Liver (tissue), 9 donors: ENCODE results near the gene COG4. TPM values are rescaled to one million over a fixed set of nuclear protein-coding genes. Genes with fewer than 3 reads are reported as not detected.

ENCODE experiments used
- DNase-seq: peaks from one replicate; pipeline ENCODE4 v3.0.0-alpha.2; 2017; ENCODE audit warnings: low spot score
- H3K27ac ChIP-seq, 2 donors: one replicate each; pipeline ENCODE4 v1.7.0; 2013; ENCODE audit warnings: inconsistent platforms in 2 of 2, low read length in 2 of 2, control low read depth in 1 of 2, low read depth in 1 of 2, mild to moderate bottlenecking in 1 of 2
- H3K27me3 ChIP-seq, 4 donors: one replicate each; pipeline versions ENCODE4 v1.6.1 to v1.7.0; 2013; ENCODE audit warnings: low read length in 3 of 4, inconsistent platforms in 1 of 4, mild to moderate bottlenecking in 1 of 4, moderate library complexity in 1 of 4; ENCODE audit not compliant: control insufficient read depth in 4 of 4, insufficient read depth in 4 of 4
- H3K36me3 ChIP-seq, 4 donors: one replicate each; pipeline versions ENCODE4 v1.6.1 to v1.7.0; 2013; ENCODE audit warnings: low read length in 3 of 4, mild to moderate bottlenecking in 3 of 4, low read depth in 1 of 4, moderate library complexity in 1 of 4; ENCODE audit not compliant: control insufficient read depth in 4 of 4, insufficient read depth in 3 of 4
- H3K4me1 ChIP-seq, 4 donors: one replicate each; pipeline versions ENCODE4 v1.6.1 to v1.7.0; 2013; ENCODE audit warnings: low read length in 3 of 4, mild to moderate bottlenecking in 3 of 4, moderate library complexity in 1 of 4; ENCODE audit not compliant: control insufficient read depth in 4 of 4, insufficient read depth in 4 of 4
- H3K4me3 ChIP-seq, 3 donors: one replicate each; pipeline versions ENCODE4 v1.6.1 to v1.7.0; 2013; ENCODE audit warnings: low read length in 3 of 3, control low read depth in 1 of 3, low read depth in 1 of 3, mild to moderate bottlenecking in 1 of 3
- H3K9ac ChIP-seq, 2 donors: one replicate each; pipeline ENCODE4 v1.7.0; 2013; ENCODE audit warnings: low read length in 2 of 2, mild to moderate bottlenecking in 2 of 2, moderate library complexity in 2 of 2, control low read depth in 1 of 2, low read depth in 1 of 2
- H3K9me3 ChIP-seq, 4 donors: one replicate each; pipeline versions ENCODE4 v1.6.1 to v1.7.0; 2013; ENCODE audit warnings: low read length in 3 of 4; ENCODE audit not compliant: control insufficient read depth in 4 of 4
- EGR1 ChIP-seq, 2 donors: IDR thresholded peaks; 2 replicates each; pipeline ENCODE4 v1.6.1; 2016 to 2018; ENCODE audit warnings: antibody characterized with exemption in 2 of 2, low read depth in 2 of 2
- FOXA1 ChIP-seq: IDR thresholded peaks from 2 replicates; pipeline ENCODE4 v1.6.1; 2016; ENCODE audit warnings: antibody characterized with exemption
- FOXA2 ChIP-seq: IDR thresholded peaks from 2 replicates; pipeline ENCODE4 v1.6.1; 2016; ENCODE audit warnings: antibody characterized with exemption
- GABPA ChIP-seq, 2 donors: IDR thresholded peaks in 1 of 2; conservative IDR thresholded peaks in 1 of 2; 2 replicates each; pipeline ENCODE4 v1.6.1; 2016; ENCODE audit warnings: antibody characterized with exemption in 2 of 2, mild to moderate bottlenecking in 1 of 2, moderate library complexity in 1 of 2
- HNF4A ChIP-seq, 2 donors: conservative IDR thresholded peaks; 2 replicates each; pipeline ENCODE4 v1.6.1; 2016; ENCODE audit warnings: antibody characterized with exemption in 2 of 2, mild to moderate bottlenecking in 2 of 2
- HNF4G ChIP-seq: IDR thresholded peaks from 2 replicates; pipeline ENCODE4 v1.6.1; 2016; ENCODE audit warnings: antibody characterized with exemption
- JUND ChIP-seq, 2 donors: IDR thresholded peaks; 2 replicates each; pipeline ENCODE4 v1.6.1; 2016; ENCODE audit warnings: antibody characterized with exemption in 2 of 2
- MAX ChIP-seq: IDR thresholded peaks from 2 replicates; pipeline ENCODE4 v1.6.1; 2016; ENCODE audit warnings: antibody characterized with exemption
- NR2F2 ChIP-seq: IDR thresholded peaks from 2 replicates; pipeline ENCODE4 v1.6.1; 2016; ENCODE audit warnings: antibody characterized with exemption
- RAD21 ChIP-seq, 2 donors: IDR thresholded peaks; 2 replicates each; pipeline ENCODE4 v1.6.1; 2016; ENCODE audit warnings: antibody characterized with exemption in 2 of 2, mild to moderate bottlenecking in 2 of 2
- REST ChIP-seq: IDR thresholded peaks from 2 replicates; pipeline ENCODE4 v1.6.1; 2016; ENCODE audit warnings: antibody characterized with exemption, mild to moderate bottlenecking
- RXRA ChIP-seq, 2 donors: IDR thresholded peaks; 2 replicates each; pipeline ENCODE4 v1.6.1; 2017 to 2018; ENCODE audit warnings: antibody characterized with exemption in 2 of 2, mild to moderate bottlenecking in 1 of 2
- SP1 ChIP-seq: IDR thresholded peaks from 2 replicates; pipeline ENCODE4 v1.6.1; 2018; ENCODE audit warnings: antibody characterized with exemption, mild to moderate bottlenecking
- TAF1 ChIP-seq: conservative IDR thresholded peaks from 2 replicates; pipeline ENCODE4 v1.6.1; 2016; ENCODE audit warnings: antibody characterized with exemption, mild to moderate bottlenecking
- YY1 ChIP-seq: IDR thresholded peaks from 2 replicates; pipeline ENCODE4 v1.6.1; 2016; ENCODE audit warnings: antibody characterized with exemption, mild to moderate bottlenecking
- ZBTB33 ChIP-seq: IDR thresholded peaks from 2 replicates; pipeline ENCODE4 v1.6.1; 2016; ENCODE audit warnings: antibody characterized with exemption
- WGBS: extraction: QIAGEN DNeasy Blood & Tissue Kit; methylation state at CpG from one replicate; pipeline ENCODE4 v1.1.7; 2013; 5-methylcytosine and 5-hydroxymethylcytosine counted together
- polyA plus RNA-seq, 2 donors: library from polyadenylated mRNA; stranded (reverse) in 1 of 2; unstranded in 1 of 2; fragments of 200-250 nt in 1 of 2; fragments of >200 nt in 1 of 2; fragmentation: Nextera tagmentation in 1 of 2; extraction: Ambion mirVana in 1 of 2; gene quantifications; one replicate each; pipeline versions ENCODE4 v1.2.1 to v1.2.3, GENCODE V29; 2013 to 2015
- total RNA-seq, 2 donors: library from RNA; depleted of rRNA; stranded (reverse); fragments of >200 nt; gene quantifications; one replicate each; pipeline ENCODE4 v1.2.3, GENCODE V29; 2014
- TF ChIP-seq, protein P1 (sequence below): IDR thresholded peaks from 2 replicates; pipeline ENCODE4 v1.6.1; 2016; ENCODE audit warnings: antibody characterized with exemption
- TF ChIP-seq, protein P2 (sequence below): fragments of 150-350 bp; IDR thresholded peaks from 2 replicates; pipeline ENCODE4 v1.5.1; 2017; ENCODE audit warnings: improper control_type of control experiment, low read depth, low read length; ENCODE audit not compliant: missing input control
- donor health status: healthy.
- donor health status: healthy.
- donor health status: healthy.
- donor health status: healthy.
- donor health status: healthy.

COG4 gene
- total and polyA plus RNA-seq, 4 donors = 15.3 to 59.5 (median 27.2) TPM

DNA sequence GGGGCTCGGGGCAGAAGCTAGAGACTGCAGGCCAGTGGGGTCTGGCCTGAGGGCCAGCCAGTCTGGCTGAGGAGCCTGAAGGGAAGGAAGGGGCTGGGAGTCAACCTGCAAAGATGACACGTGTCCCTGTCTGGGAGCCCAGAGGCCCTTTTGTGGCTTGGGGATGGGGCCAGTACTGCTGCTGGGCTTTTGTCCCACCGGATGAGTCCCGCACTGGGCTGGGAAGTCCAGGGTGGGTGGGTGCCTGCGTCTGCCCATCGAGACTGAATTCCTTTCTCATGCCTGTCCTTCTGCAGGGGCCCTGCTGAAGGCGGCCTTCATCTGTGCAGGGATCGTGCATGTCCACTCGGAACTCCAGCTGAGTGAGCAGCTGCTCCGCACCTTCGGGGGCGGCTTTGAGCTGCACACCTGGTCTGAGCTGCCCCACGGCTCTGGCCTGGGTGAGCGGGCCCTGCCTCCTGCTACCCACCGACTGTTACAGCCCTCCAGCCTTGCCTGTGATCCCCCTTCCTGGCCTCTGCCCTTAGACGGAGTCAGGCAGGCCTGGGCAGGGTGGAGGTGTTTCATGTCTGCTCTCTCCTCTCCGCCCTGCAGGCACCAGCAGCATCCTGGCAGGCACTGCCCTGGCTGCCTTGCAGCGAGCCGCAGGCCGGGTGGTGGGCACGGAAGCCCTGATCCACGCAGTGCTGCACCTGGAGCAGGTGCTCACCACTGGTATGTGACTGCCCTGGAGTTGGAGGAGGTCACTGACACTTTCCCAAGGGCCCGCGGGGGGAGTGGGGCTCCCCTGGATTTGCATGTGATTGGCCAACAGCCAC, 48.1 kb downstream of the COG4 start:
- no peak for DNase-seq
- H3K4me3 ChIP-seq = no peak overlapping the region
- 94% methylated on average over 24 of the region's 24 CpGs for WGBS
- no peaks in the 10 kb centered on the region for H3K27me3 ChIP-seq
- H3K9me3 ChIP-seq = no peaks in the 10 kb centered on the region
- H3K27ac ChIP-seq = no peak overlapping the region
- TF ChIP-seq HNF4A (conservative IDR thresholded peaks at IDR 0.05) (no peak), TAF1 (no peak), YY1 (no peak), MAX (no peak), GABPA (IDR thresholded peaks at IDR 0.05 in 1 of 2, conservative IDR thresholded peaks at IDR 0.05 in 1 of 2) (no peak), RAD21 (IDR thresholded peaks at IDR 0.05) (no peak), JUND (IDR thresholded peaks at IDR 0.05) (no peak), HNF4G (no peak), EGR1 (IDR thresholded peaks at IDR 0.05; ENCODE audit: low read depth in 2 of 2) (no peak), RXRA (IDR thresholded peaks at IDR 0.05) (no peak), REST (no peak), FOXA1 (no peak), SP1 (no peak), NR2F2 (no peak), ZBTB33 (no peak), FOXA2 (no peak)
- TF ChIP-seq, protein P1, sequence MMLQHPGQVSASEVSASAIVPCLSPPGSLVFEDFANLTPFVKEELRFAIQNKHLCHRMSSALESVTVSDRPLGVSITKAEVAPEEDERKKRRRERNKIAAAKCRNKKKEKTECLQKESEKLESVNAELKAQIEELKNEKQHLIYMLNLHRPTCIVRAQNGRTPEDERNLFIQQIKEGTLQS = no peak
- TF ChIP-seq, protein P2, sequence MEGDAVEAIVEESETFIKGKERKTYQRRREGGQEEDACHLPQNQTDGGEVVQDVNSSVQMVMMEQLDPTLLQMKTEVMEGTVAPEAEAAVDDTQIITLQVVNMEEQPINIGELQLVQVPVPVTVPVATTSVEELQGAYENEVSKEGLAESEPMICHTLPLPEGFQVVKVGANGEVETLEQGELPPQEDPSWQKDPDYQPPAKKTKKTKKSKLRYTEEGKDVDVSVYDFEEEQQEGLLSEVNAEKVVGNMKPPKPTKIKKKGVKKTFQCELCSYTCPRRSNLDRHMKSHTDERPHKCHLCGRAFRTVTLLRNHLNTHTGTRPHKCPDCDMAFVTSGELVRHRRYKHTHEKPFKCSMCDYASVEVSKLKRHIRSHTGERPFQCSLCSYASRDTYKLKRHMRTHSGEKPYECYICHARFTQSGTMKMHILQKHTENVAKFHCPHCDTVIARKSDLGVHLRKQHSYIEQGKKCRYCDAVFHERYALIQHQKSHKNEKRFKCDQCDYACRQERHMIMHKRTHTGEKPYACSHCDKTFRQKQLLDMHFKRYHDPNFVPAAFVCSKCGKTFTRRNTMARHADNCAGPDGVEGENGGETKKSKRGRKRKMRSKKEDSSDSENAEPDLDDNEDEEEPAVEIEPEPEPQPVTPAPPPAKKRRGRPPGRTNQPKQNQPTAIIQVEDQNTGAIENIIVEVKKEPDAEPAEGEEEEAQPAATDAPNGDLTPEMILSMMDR = no peak
- peaks cover 14 to 52% (median 18%) of the 10 kb centered on the region in 4 donors for H3K36me3 ChIP-seq
- H3K9ac ChIP-seq = no peak overlapping the region
- no peaks in the 10 kb centered on the region for H3K4me1 ChIP-seq
